K562 (cell line): ENCODE data around the gene APOA1. TPM values are rescaled to one million over a fixed set of nuclear protein-coding genes. Genes with fewer than 3 reads are reported as not detected.

Experiments
- ATAC-seq: fragments of 200-7000 bp; cut with Tn5 transposase; 3 replicates; pipeline ENCODE4 v1.9.1; 2020; ENCODE audit warnings: moderate library complexity
- BruUV-seq: library from RNA; stranded (reverse); fragments of 400-500 nt; replicated peaks from 2 replicates; lab custom pipeline; 2021; lab: Mats Ljungman, UMichigan
- CTCF ChIA-PET: fragments of 300-600 bp; formaldehyde crosslinking; extraction: SDS; loops from one replicate; lab custom pipeline; 2021; ENCODE audit warnings: low intra/inter-chr PET ratio; lab: Yijun Ruan, JAX
- POLR2A ChIA-PET: fragments of 300-600, 350-650 bp; sonication (Branson Sonifier 250); formaldehyde crosslinking; extraction: SDS; loops from one replicate; lab custom pipeline; 2021; ENCODE audit warnings: antibody characterized with exemption, inconsistent platforms; lab: Yijun Ruan, JAX
- DNase-seq, 4 experiments: peaks; one replicate each; pipeline versions ENCODE4 v3.0.0 to v3.0.0-alpha.2; 2011 to 2018; ENCODE audit warnings: low spot score in 3 of 4, mixed read lengths in 3 of 4; ENCODE audit errors: extremely low read depth in 1 of 4
- FAIRE-seq: peaks from 2 replicates; lab custom pipeline; 2011; peaks lifted over from hg19 to GRCh38; lab: Jason Lieb, UNC
- H2AFZ ChIP-seq: 2 replicates; pipeline ENCODE4 v1.6.0; 2011; ENCODE audit warnings: low read depth, low read length, control low read depth, inconsistent platforms
- H3K27ac ChIP-seq: fragments of 200-600 bp; 3 replicates; pipeline ENCODE4 v1.8.0; 2011; ENCODE audit warnings: low read depth, mild to moderate bottlenecking, control low read depth, inconsistent platforms, low read length, moderate library complexity, mixed read lengths; ENCODE audit errors: extremely low read depth
- H3K27me3 ChIP-seq, 2 experiments: fragments of 300-600 bp in 1 of 2; 2 replicates in 1 of 2; 3 replicates in 1 of 2; pipeline versions ENCODE4 v1.6.0 to v1.8.0; 2011; ENCODE audit warnings: inconsistent platforms in 2 of 2, low read length in 2 of 2, mild to moderate bottlenecking in 1 of 2, mixed read lengths in 1 of 2, moderate library complexity in 1 of 2; ENCODE audit not compliant: control insufficient read depth in 2 of 2, insufficient read depth in 2 of 2
- H3K36me3 ChIP-seq: fragments of 300-600 bp; 3 replicates; pipeline ENCODE4 v1.8.0; 2011; ENCODE audit warnings: mild to moderate bottlenecking, low read length, inconsistent platforms; ENCODE audit not compliant: control insufficient read depth, insufficient read depth
- H3K4me1 ChIP-seq, 2 experiments: fragments of 200-600 bp in 1 of 2; replicated peaks in 1 of 2; 2 replicates in 1 of 2; 3 replicates in 1 of 2; pipeline versions ENCODE4 v1.5.1 to v1.8.0; 2011; ENCODE audit warnings: inconsistent platforms in 2 of 2, low read length in 2 of 2, mild to moderate bottlenecking in 1 of 2, mixed read lengths in 1 of 2, moderate library complexity in 1 of 2; ENCODE audit not compliant: control insufficient read depth in 2 of 2, insufficient read depth in 2 of 2
- H3K4me2 ChIP-seq: 2 replicates; pipeline ENCODE4 v1.6.1; 2011; ENCODE audit warnings: low read length, control low read depth, inconsistent platforms, mixed read lengths; ENCODE audit not compliant: insufficient read depth
- H3K4me3 ChIP-seq: fragments of 200-600 bp; sonication (generic), shearing (Covaris generic); 2 replicates; pipeline ENCODE4 v1.5.1; 2016; ENCODE audit warnings: control low read depth, inconsistent platforms
- H3K79me2 ChIP-seq: fragments of 200-600 bp; 3 replicates; pipeline ENCODE4 v1.8.0; 2011; ENCODE audit warnings: low read length, inconsistent platforms; ENCODE audit not compliant: control insufficient read depth, insufficient read depth
- H3K9ac ChIP-seq, 2 experiments: 2 replicates each; pipeline versions ENCODE4 v1.6.0 to v1.6.1; 2011; ENCODE audit warnings: low read depth in 2 of 2, low read length in 2 of 2, control low read depth in 1 of 2, inconsistent platforms in 1 of 2, mild to moderate bottlenecking in 1 of 2, mixed read lengths in 1 of 2; ENCODE audit not compliant: insufficient read depth in 1 of 2
- H3K9me1 ChIP-seq: one replicate; pipeline ENCODE4 v1.6.0; 2011; ENCODE audit warnings: inconsistent platforms, mild to moderate bottlenecking, low read length, moderate library complexity; ENCODE audit not compliant: control insufficient read depth, insufficient read depth
- H3K9me3 ChIP-seq: replicated peaks from 2 replicates; pipeline ENCODE4 v1.5.1; 2011; ENCODE audit warnings: low read depth, low read length, inconsistent platforms; ENCODE audit not compliant: control insufficient read depth, insufficient read depth
- H4K20me1 ChIP-seq: replicated peaks from 2 replicates; pipeline ENCODE4 v1.6.1; 2011; ENCODE audit warnings: low read length, inconsistent platforms, mixed read lengths; ENCODE audit not compliant: control insufficient read depth, insufficient read depth
- CTBP1 ChIP-seq: fragments of 450-650 bp; IDR thresholded peaks from 2 replicates; pipeline ENCODE4 v1.6.1; 2016; ENCODE audit warnings: borderline replicate concordance
- HLTF ChIP-seq: fragments of 450-650 bp; IDR thresholded peaks from 2 replicates; pipeline ENCODE4 v1.6.1; 2016
- NBN ChIP-seq: fragments of 450-650 bp; IDR thresholded peaks from 2 replicates; pipeline ENCODE4 v1.6.1; 2016; ENCODE audit warnings: low read depth, mild to moderate bottlenecking
- YBX1 ChIP-seq: fragments of 450-650 bp; IDR thresholded peaks from 2 replicates; pipeline ENCODE4 v1.7.1; 2016; ENCODE audit warnings: mild to moderate bottlenecking
- ZNF696 ChIP-seq: fragments of 250-450 bp; sonication (Bioruptor Pico); conservative IDR thresholded peaks from 2 replicates; pipeline ENCODE4 v1.4.0; 2020; ENCODE audit warnings: mild to moderate bottlenecking, moderate library complexity
- WGBS: fragments of 100-300 bp; shearing (Covaris generic); methylation state at CpG from one replicate; pipeline ENCODE4 v1.1.6; 2016; ENCODE audit warnings: low coverage, mixed read lengths; ENCODE audit not compliant: insufficient coverage; ENCODE audit errors: missing lambda C conversion rate; 5-methylcytosine and 5-hydroxymethylcytosine counted together
- in situ Hi-C: fragments of 300-500 bp; cut with MboI; formaldehyde crosslinking; loops from 4 replicates; pipeline ENCODE4 v1.15.0; 2018; ENCODE audit warnings: inconsistent platforms, mixed read lengths
- intact Hi-C: fragments of 100-400 bp; cut with micrococcal nuclease; formaldehyde crosslinking; loops from 2 replicates; pipeline ENCODE4 v1.14.2; 2022
- polyA plus RNA-seq, 8 experiments: library from polyadenylated mRNA; depleted of rRNA in 4 of 8; stranded (reverse) in 5 of 8; unstranded in 3 of 8; fragments of >200 nt; fragmentation: Nextera tagmentation in 2 of 8; fragmentation: Illumina TruSeq in 1 of 8; extraction: Ambion mirVana in 2 of 8; extraction: Trizol in 1 of 8; gene quantifications; 2 replicates each; pipeline versions ENCODE4 v1.2.1 to v1.2.3, GENCODE V29; 2011 to 2014; ENCODE audit warnings: inconsistent platforms in 1 of 8, missing spikeins in 1 of 8
- total RNA-seq, 7 experiments: library from RNA; depleted of rRNA in 6 of 7; stranded (reverse); fragments of >200 nt in 6 of 7; fragmentation: Illumina TruSeq in 2 of 7; extraction: Trizol in 2 of 7; gene quantifications; 2 replicates each; pipeline versions ENCODE4 v1.2.1 to v1.2.3, GENCODE V29; 2011 to 2021; ENCODE audit warnings: low replicate concordance in 1 of 7
- TF ChIP-seq, protein P1 (sequence below): fragments of 450-650 bp; formaldehyde crosslinking; IDR thresholded peaks from 2 replicates; pipeline ENCODE4 v1.4.0; 2022; ENCODE audit warnings: missing genetic modification characterization
- TF ChIP-seq, protein P2 (sequence below): fragments of 200-800 bp; sonication (Bioruptor generic); IDR thresholded peaks from 2 replicates; pipeline ENCODE4 v1.6.1; 2017; ENCODE audit warnings: missing genetic modification characterization, missing compliant biosample characterization

Gene APOA1
- total and polyA plus RNA-seq, 9 of the 15 experiments (the other 6 are each of a cell fraction or from before 2014, with no cell fraction given) = 1.8 TPM; not detected in 8

DNA sequence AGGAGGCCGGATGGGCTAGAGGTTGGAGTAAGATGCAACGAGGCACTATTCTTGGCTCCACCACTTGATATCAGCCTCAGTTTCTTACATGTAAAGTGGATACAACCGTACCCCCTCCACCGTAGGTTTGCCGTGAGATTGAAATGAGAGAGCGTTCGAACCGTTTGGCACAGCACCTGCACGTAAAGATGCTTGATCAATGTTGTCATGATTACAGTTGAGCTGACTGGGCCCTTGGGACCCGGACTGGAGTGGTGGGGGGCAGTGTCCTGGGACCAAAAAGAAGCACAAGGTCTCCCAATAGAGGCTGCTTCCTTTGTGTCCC is 4.0 kb downstream of the APOA1 start:
- TF ChIP-seq ZNF696 (CRISPR knock-in tag) = no peak
- no peak for TF ChIP-seq HLTF
- TF ChIP-seq, protein P1, sequence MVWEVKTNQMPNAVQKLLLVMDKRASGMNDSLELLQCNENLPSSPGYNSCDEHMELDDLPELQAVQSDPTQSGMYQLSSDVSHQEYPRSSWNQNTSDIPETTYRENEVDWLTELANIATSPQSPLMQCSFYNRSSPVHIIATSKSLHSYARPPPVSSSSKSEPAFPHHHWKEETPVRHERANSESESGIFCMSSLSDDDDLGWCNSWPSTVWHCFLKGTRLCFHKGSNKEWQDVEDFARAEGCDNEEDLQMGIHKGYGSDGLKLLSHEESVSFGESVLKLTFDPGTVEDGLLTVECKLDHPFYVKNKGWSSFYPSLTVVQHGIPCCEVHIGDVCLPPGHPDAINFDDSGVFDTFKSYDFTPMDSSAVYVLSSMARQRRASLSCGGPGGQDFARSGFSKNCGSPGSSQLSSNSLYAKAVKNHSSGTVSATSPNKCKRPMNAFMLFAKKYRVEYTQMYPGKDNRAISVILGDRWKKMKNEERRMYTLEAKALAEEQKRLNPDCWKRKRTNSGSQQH (CRISPR knock-in tag) = no peak
- no peak for TF ChIP-seq YBX1
- TF ChIP-seq NBN = no peak
- TF ChIP-seq, protein P2, sequence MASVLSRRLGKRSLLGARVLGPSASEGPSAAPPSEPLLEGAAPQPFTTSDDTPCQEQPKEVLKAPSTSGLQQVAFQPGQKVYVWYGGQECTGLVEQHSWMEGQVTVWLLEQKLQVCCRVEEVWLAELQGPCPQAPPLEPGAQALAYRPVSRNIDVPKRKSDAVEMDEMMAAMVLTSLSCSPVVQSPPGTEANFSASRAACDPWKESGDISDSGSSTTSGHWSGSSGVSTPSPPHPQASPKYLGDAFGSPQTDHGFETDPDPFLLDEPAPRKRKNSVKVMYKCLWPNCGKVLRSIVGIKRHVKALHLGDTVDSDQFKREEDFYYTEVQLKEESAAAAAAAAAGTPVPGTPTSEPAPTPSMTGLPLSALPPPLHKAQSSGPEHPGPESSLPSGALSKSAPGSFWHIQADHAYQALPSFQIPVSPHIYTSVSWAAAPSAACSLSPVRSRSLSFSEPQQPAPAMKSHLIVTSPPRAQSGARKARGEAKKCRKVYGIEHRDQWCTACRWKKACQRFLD (CRISPR knock-in tag) = no peak
- no peak for TF ChIP-seq CTBP1
- no peaks in the 10 kb centered on the region for H3K9me3 ChIP-seq
- no peak for DNase-seq
- ChIA-PET CTCF (no interaction called here), POLR2A (interaction anchor here (0.5 kb wide), 1 partner anchor 28 kb away, joined by 3 read pairs; no protein-coding TSS in a partner anchor)
- no peak for FAIRE-seq
- no peak overlapping the region for H3K4me2 ChIP-seq
- no peaks in the 10 kb centered on the region for H3K9me1 ChIP-seq
- H4K20me1 ChIP-seq = no peaks in the 10 kb centered on the region
- H3K9ac ChIP-seq = no peak overlapping the region
- H3K27me3 ChIP-seq = peaks cover 0 to 7% of the 10 kb centered on the region in 2 experiments; a peak in 2 of 5 replicates
- intact Hi-C loops (loop anchor here (10.0 kb wide), 1 partner anchor 99 kb away; no protein-coding TSS in a partner anchor), in situ Hi-C loops (no loop called here)
- H3K4me3 ChIP-seq = no peak overlapping the region
- no peaks in the 10 kb centered on the region for H3K79me2 ChIP-seq
- H3K36me3 ChIP-seq = no peaks in the 10 kb centered on the region
- no peak overlapping the region for H2AFZ ChIP-seq
- no peak for ATAC-seq
- H3K27ac ChIP-seq = no peak overlapping the region
- peaks cover 6 to 37% of the 10 kb centered on the region in 2 experiments; a peak in 3 of 5 replicates for H3K4me1 ChIP-seq
- BruUV-seq = no TSS peak
- 33% methylated on average over 10 of the region's 10 CpGs for WGBS
